Measurements from ENCODE around the gene PACS2.
"Not testable (repeated sequence)": the region's sequence is repeated elsewhere in the genome, so short reads cannot be mapped to it uniquely, and the experiment has no call there.

The PACS2 gene

DNA sequence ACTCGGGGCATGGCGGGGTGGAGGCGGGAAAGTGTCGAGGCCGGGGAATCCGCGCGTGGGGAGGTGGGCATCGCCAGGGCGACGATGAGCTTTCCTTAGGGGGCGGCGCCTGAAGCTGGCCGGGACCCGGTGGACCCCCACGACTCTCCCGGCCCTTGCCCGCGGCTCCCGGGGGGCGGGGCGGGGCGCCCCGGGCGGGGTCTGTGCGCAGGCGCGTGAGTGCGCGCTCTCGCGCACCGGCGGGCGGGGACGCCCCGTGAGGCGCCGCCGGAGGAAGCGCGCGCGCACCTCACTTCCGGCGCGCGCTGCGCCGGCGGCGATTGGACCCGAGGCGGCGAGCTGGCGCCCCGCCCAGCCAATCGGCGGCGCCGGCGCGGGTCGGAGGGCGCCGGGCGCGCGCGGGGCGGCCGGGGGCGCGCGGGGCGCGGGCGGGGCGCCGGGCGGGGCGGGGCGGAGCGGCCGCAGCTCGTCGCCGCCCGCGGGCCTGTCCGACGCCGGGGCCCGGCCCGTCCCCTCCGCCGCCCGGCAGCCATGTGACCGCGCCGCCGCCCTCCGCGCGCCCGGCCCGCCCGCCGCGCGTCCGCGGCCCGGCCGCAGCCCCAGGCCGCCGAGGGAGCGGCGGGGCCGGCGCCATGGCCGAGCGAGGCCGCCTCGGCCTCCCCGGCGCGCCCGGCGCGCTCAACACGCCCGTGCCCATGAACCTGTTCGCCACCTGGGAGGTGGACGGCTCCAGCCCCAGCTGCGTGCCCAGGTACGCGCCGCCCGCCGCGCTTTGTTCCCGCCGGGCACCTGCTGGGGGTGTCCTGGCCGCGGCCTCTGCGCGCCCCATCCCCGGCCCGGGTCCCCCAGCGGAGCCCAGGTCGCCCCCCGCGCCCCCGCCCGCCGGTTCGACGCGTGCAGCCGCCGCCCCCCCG lies at the start of gene PACS2:
TSS of gene PACS2 (plus strand) at position 462 of the 914 bp plus-strand sequence. CDS start at position 633, 171 bp downstream.
- no peak for FAIRE-seq

DNA sequence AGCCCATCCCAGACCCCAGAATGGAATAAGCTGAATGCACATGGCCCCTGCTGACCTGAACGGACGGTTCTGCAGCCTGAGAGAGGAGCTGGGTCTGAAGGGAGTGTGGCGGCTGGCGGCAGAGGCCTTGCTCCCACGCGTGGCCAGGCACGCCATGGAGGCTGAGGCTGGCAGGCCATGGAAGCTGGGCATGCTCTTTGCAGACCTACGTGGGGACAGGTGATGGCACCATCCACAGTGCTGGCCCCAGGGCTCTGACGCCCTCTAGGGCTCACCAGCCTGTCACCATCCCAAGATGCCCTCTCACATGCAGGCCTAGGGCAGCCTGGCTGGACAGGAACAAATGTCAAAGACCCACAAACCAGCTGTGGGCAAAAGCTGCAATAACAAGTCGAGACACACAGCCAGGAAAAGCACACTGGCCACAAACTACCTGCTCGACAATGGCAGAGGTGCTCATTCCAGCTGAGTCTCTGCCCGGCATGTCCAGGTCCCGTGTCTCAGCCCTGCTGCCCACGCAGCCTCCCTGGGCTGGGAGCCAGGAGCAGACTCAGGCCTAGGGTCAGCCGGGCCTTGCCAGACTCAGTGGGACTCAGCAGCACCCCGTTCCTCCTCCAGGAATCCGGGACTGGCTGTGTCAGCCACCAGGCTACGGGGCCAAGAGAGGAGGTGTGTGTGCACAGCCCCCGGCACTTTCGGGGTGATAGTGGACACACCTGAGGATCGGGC lies 46.6 kb upstream of the PACS2 start:
- FAIRE-seq: no peak

DNA sequence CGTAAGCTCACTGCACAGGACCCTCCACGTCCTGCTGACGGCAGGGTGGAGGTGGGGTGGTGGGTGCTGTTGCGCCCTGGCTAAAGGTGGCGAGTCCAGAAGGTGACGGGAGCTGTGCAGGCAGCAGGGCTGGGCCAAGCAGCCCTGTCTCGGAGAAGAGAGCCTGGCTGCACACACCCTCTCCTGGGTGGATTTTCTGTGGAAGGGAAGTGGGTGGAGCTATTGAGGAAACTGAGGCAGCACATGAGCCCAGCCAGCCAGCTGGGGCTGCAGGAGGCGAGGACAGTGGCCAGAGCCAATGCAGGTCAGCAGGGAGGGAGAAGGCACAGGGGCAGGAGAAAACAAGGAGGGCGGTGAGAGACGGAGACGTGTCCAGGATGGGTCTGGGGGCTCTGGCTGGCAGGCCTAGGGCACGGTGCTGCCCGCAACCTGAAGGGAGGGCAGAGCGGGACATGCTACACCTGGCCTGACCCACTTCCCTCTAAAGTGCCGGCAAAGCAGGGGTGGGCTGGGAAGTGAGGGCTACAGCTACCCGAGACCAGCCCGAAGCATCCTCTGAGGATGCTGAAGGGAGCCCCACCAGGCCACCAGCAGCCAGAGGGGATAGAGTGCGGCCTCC lies 45.7 kb upstream of the PACS2 start:
- FAIRE-seq: no peak

DNA sequence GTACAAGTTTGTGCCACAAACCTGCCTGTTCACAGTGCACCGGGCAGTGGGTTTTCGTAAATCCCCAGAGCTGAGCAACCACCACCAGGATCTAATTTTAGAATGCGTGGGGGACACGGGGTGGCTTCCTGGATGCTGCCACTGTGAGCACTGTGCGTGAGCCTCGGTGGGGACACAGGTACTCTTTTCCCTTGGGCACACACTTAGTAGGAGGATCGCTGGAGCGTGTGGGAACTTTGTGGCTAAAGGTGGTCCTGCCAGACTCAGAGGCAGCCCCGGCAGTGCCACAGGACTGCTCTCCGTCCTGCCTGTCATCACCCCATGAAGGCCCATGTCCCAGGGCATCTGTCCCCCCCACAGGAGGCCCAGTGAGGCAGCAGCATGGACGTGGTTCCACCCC lies 45.1 kb upstream of the PACS2 start:
- no peak for FAIRE-seq

DNA sequence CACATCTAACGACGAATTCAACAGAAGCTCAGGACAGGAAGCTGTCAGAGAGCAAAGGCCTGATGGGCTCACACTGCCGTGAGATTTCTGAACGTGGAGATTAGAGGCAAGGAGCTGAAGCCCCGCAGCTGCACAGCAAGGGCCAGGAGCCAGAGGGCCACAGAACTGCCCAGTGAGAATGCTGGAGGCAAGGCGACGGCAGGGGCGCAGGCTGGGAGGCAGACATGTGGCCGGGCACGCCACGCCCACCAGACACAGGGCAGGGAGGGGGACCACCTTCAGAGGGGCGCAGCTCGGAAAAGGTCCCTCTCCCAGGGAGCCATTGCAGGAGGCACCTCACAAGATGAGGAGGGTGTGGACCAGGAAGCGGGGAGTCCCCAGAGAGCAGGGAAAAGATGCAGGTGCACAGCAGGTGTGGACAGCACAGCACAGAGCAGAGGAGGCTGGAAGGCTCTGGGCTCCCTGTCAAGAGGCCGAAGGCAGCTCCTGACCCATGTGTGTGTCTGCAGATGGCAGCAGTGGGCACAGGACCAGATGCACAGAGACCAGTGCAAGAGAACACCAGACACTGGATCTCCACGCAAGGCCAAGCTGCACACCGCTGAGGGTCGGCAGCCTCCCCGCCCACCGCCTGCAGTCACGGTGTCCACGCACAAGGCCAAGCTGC lies 43.2 kb upstream of the PACS2 start:
- FAIRE-seq: no peak

DNA sequence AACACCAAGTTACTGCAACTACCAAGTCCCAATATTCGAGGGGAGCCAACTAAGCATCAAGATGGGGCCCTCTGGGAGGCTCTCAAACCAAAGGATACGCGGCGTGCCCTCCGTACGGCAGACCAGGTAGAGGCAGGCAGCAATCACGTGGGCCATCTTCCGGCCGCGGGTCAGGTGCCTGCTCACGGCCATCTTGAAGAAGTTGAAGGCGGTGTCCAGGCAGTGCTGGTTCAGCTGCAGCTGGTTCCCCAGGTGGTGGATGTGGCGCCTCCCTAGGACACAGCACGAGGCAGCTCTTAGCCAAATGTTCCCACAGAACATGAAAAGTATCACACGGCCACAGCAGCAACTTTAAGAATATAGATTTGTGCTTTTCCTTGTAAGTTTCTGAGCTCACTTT lies 41.9 kb upstream of the PACS2 start:
- FAIRE-seq: no peak

DNA sequence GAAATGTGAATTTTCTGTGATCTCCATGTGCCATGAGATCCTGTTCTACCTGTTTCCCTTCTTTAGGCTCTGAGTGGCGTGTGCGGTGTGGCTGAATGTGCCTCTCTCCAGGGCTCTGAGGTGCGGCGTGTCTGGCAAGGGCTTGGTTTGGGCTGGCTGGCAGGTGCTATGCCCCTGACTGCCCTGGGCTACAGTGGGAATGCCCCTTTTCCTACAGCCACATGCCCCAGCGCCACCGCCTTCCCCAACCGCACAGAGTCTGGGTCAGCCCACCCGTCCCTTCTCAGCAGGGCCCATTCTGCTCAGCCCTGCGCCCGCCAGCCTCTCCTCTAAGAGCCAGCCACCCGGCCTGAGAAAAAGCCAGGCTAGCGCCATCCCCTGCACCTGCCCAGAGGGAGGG lies 41.5 kb upstream of the PACS2 start:
- no peak for FAIRE-seq

DNA sequence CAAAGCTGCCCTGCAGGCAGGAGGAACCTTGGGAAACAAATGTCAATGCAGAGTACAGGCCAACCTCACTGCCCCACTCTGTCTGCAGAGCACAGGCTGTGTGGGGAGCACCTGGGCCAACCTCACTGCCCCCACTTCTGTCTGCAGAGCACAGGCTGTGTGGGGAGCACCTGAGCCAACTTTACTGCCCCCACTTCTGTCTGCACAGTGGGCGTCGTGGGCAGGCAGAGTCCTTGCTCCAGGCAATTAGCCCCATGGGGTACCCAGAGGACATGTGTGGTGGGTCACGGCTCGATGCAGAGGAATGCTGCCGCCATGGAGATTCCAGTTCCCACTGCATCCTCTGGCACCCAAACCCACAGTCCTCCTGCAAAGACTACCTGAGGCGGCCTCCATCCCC lies 39.9 kb upstream of the PACS2 start:
- FAIRE-seq: no peak

DNA sequence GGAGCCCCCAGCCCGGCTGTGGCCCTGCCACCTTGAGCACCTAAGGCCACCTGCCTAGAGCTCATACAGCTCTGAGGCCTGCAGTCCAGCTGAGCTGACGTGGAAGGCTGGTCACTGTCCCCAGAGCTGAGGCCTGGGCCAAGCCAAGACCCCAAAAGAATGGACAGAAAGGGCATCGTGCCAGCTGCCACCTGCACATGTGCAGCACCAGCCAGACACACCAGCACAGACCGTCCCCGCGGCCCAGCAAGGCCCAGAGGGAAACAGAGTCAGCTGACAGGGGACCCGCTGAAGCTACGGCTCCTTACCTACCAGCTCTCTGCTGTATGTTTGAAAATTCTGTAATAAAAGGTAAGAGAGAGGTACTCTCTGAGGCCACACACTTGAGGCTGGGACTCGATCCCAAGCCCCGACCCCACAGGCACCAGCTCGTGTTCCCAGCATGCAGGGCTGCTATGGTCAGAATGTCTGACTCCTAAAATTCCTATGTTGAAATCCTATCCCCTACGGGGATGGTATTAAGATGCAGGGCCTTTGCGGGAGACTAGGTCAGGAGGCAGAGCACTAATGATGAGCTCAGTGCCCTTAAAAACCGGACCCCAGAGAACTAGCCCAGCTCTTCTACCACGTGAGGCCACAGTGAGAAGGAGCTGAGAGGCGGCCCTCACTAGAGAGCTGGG lies 39.1 kb upstream of the PACS2 start:
- no peak for FAIRE-seq

DNA sequence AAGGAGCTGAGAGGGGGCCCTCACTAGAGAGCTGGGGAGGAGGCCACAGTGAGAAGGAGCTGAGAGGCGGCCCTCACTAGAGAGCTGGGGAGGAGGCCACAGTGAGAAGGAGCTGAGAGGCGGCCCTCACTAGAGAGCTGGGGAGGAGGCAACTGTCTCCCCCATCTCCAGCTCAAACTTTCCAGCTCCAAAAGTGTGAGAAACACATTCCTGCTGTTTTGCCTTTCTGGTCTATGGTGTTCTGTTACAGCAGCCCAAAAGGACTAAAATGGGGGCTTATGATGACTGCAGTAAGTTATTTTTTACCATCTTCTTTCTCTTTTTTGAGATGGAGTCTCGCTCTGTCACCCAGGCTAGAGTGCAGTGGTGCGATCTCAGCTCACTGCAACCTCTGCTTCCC lies 37.1 kb upstream of the PACS2 start:
- FAIRE-seq: not testable (repeated sequence)

DNA sequence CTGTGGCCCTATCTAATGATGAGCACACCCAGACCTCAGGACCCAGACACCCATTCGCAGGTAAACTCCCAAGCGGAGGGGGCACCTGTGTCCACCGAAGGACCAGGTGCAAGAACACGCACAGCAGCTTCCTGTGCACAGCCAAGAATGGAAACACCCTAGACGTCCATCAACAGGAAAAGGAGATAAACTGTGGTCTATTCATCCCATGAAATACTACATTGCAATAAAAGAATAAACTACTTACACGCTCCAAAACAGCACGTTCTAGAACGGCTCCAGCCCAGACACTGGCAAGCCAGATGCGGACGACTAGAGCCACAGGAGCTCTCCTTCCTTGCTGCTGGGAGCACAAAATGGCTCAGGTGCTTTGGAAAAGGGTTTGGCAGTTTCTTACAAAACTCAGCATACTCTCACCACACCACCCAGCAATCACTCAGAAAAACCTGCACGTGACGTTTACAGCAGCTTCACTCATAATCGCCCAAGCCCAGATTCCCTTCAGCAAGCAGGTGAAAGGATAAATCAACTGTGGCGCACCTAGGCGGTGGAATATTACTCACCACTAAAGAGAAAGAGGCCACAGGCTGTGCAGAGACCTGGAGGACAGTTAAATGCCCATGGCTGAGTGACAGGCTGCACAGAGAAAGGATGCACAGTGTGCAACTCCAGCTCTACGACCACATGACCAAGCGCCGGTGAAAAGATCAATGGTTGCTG lies 34.7 kb upstream of the PACS2 start:
- FAIRE-seq: no peak

DNA sequence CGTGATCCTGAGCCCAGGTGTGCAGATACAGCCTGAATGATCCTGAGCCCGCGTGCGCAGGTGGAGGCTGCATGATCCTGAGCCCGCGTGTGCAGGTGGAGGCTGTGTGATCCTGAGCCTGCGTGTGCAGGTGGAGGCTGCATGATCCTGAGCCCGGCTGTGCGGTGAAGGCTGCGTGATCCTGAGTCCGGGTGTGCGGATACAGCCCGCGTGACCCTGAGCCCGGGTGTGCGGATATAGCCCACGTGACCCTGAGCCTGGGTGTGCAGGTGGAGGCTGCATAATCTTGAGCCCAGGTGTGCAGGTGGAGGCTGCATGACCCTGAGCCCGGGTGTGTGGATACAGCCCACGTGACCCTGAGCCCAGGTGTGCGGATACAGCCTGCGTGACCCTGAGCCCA lies 34.0 kb upstream of the PACS2 start:
- no peak for FAIRE-seq

DNA sequence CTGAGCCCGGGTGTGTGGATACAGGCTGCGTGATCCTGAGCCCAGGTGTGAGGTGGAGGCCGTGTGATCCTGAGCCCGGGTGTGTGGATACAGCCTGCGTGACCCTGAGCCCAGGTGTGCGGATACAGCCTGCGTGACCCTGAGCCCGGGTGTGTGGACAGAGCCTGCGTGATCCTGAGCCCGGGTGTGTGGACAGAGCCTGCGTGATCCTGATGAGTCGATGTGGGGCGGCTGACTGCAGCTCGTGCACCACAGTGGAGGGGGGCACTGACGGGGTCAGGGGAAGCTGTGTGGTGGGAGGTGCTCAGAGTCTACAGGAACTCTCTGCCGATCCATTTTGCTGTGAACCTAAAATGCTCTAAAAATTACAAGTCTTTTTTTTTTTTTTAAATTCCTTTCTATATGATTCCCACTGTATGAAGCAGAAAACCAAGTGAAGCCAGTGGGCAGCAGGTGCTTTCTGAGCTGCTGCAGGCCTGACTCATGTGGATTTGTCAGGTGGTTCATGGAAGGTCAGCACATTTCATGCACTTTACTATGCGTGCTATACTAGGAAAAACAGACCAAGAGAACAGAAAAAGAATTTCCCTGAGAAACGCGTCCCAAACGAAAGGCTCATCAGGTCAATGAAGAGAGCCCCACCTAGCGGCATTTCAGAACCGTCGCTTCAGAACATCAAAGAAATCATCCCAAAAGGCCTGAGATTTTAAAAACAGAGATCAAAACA lies 33.0 kb upstream of the PACS2 start:
- FAIRE-seq: peak; percentile 90

DNA sequence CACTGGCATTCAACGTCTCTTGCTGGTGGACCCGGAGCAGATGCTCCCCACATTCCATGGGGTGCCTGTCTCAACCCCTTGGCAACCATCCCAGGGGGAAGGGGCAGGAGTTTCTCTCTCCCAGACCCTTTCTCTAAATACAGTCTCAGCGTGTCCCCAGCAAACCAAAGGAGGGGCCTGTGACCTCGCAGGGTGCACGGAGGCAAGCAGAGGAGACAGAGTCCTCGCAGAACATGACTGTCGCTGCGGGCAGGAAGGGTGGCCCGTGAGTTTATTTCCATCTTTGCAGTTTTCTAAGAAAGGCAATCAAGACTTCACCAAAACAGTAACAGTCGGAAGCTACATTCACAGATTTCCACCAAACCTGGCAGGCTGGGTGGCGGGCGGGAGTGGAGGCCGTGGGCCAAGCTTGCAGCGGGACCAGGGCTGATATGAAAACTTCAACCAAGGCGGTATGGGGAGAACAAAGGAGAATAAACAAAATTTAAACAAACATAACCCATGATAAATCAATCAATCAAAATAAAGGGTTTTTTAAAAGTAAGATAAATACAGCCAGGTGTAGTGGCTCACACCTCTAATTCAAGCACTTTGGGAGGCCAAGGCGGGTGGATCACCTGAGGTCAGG lies 32.3 kb upstream of the PACS2 start:
- no peak for FAIRE-seq

DNA sequence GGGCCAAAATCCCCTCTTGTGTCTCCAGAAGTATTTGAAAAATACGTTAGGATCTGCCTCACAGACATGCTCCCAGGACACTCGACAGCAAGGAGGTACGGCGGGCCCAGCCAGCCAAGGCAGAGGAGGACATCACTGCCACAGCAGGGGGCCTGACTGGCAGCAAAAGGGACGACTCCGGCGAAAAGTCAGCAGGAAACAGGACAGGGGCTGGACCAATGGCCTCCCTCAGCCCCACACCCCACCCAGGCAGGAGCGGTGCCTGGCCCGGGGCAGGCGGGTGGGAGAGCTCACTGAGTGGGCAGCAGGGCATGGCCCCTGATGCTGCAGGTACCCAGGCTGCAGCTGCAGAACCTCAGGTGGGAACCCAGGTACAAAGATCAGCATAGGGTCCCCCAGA lies 31.5 kb upstream of the PACS2 start:
- FAIRE-seq: no peak

DNA sequence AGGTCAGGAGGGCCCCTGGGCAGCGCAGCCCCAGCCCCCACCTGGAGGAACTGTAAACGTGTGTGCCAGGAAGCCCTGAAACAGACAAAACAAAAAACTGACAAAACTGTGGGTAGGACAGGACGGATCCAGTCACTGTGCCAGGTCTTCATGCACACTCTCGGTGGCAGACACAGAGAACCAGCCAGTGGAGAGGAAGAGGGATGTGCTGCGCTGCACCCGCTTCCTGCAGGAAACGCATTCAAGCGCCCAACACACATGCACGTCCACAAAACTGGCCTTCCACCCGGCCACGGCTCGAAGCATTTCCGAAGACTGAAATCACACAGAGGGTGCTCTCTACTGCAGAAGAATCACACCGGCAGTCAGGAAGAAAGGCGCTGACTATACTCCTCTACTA lies 30.6 kb upstream of the PACS2 start:
- FAIRE-seq: no peak

DNA sequence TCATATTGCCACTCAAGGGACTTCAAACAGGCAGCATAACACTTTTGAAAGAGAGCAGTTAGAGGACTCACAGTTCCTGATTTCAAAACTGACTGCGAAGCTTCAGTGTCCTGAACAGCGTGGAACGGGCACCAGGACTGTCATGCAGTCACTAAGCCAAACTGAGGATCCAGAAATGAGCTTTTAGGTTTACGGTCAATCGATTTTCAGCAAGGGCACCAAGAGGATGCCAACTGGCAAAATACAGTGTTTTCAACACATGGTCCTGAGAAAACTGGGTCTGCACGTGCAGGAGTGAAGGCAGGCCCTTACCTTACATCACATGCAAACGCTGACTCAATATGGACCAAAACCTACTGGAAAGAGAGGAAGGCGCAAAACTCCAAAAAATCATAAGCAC lies 29.4 kb upstream of the PACS2 start:
- FAIRE-seq: no peak

DNA sequence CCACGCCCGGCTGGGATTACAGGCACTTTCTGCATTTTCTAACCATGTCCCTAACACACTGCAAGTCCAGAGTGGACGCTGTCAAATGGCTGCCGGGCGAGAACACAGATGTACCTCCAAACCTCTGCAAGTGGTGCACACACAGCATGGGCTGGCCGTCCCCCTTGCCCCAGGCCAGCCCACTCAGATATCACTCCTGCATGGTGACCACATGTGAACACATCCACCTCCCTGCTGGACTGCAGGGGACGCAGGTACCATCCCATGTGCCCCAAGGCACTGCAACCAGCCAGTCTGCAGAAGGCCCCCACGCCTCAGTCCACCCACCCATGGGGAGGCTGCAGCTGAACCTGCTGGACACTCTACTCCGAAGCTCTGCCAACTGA lies 27.8 kb upstream of the PACS2 start:
- FAIRE-seq: no peak

DNA sequence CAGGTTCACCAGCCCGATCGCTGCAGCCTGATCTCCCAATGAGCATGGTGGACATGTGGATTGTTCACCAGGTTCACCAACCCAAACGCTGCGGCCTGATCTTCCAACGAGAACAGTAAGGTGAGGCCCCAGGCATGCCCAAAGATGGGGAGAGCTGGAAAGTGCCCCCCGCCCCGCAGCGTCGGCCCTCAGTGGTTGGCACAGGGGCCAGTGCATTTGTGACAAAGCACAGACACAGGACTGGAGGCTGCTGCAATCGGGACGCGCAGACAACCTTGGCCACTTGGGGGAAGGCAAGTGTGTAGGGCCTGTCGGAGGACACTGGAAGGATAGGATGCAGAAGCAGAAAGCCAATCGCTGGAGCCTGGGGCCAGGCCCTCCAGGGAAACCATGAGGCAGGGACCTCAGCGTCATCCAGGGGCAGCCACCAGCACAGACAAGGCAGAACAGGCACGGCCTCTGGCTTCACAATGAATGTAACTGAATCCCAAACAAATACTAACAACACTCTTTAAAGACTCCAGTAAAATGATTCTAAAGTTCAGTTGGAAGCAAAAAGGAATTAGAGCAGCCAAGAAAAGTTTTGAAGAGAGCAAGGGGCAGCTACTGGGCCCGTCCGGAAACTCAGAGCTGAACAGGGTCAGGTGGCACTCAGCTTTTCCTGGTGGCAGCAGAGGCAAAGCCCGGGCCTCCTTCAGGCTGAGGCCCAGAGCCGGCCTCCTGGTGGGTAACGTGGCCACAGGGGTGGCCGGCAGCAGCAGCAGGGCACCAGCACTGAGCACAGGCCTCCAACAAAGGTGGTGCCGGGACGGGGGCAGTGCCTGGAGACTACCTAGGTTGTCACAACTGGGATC lies 27.1 kb upstream of the PACS2 start:
- FAIRE-seq: no peak

DNA sequence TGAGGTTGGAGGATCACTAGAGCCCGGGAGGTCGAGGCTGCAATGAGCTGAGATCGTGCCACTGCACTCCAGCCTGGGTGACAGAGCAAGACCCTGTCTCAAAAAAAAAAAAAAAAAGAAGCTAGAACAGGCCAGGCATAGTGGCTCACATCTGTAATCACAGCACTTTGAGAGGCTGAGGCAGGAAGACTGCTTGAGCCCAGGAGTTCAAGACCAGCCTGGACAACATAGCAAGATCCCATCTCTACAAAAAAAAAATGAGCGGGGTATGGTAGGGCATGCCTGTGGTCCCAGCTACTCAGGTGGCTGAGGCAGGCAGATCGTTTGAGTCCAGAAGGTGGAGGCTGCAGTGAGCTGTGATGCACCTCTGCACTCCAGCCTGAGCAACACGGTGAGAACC lies 25.6 kb upstream of the PACS2 start:
- FAIRE-seq: not testable (repeated sequence)
